B cell (primary cell): ENCODE results near the gene ERVMER34-1.

ENCODE experiments used
- CTCF ChIP-seq: fragments of 200-600 bp; IDR thresholded peaks from one replicate; pipeline ENCODE4 v1.8.0; 2022; ENCODE audit warnings: antibody characterized with exemption, mild to moderate bottlenecking
- EZH2 ChIP-seq: IDR thresholded peaks from 2 replicates; pipeline ENCODE4 v1.6.1; 2012; ENCODE audit warnings: borderline replicate concordance, low read depth, mild to moderate bottlenecking, moderate library complexity, low read length; ENCODE audit not compliant: insufficient read depth, poor library complexity, severe bottlenecking

- TF ChIP-seq EZH2 (no peak), CTCF (no peak)
These were observed 39.4 kb downstream of the ERVMER34-1 start for GRCh38 chr4:52711834-52712250.
